ENCODE results near the gene FMNL3. TPM values are rescaled to one million over a fixed set of nuclear protein-coding genes. Genes with fewer than 3 reads are reported as not detected.

FMNL3 gene
- total and polyA plus RNA-seq, 2 experiments from 2014 or later: 8.7 to 32.6 TPM

- no peak overlapping the region for H3K4me3 Mint-ChIP-seq
- peaks cover 42% of the 10 kb centered on the region for H3K36me3 Mint-ChIP-seq (ENCODE audit: low read depth)
- Histone ChIP-seq H3K36me3 (ENCODE audit: insufficient read depth) (peaks cover 10% of the 10 kb centered on the region), H3F3A (replicated peaks; ENCODE audit: low read depth) (no peaks in the 10 kb centered on the region), H3K79me2 (replicated peaks; ENCODE audit: insufficient read depth) (no peaks in the 10 kb centered on the region), H3K4me2 (no peak overlapping the region), H3K9me2 (ENCODE audit: insufficient read depth) (0 out of 2 replicates have a peak, but pooled peaks cover 5% of the 10 kb centered on the region), H3K4me3 (no peak overlapping the region), H3K4me1 (ENCODE audit: insufficient read depth) (peaks cover 17% of the 10 kb centered on the region), H2AFZ (no peak overlapping the region), H3K27me3 (ENCODE audit: insufficient read depth) (no peaks in the 10 kb centered on the region), H4K20me1 (replicated peaks; ENCODE audit: insufficient read depth) (peaks cover 5% of the 10 kb centered on the region; the same call in 1 of the 2 replicates), H3K27ac (ENCODE audit: low read depth) (no peak overlapping the region)
- no peak for DNase-seq (ENCODE audit: low spot score)
- peaks cover 24% of the 10 kb centered on the region for H3K4me1 Mint-ChIP-seq
- no peaks in the 10 kb centered on the region for H3K9me3 Mint-ChIP-seq
- peaks cover 2% of the 10 kb centered on the region for H3K27me3 Mint-ChIP-seq (ENCODE audit: insufficient read depth, low read depth, poor library complexity)
- TF ChIP-seq ZNF114 (CRISPR knock-in tag; IDR thresholded peaks at IDR 0.05) (no peak), ZNF462 (CRISPR knock-in tag; IDR thresholded peaks at IDR 0.05) (no peak), EZH2phosphoT487 (IDR thresholded peaks at IDR 0.05; ENCODE audit: unreplicated experiment) (no peak), REST (IDR thresholded peaks at IDR 0.05; ENCODE audit: unreplicated experiment) (no peak), STAT1 (IDR thresholded peaks at IDR 0.05; ENCODE audit: unreplicated experiment) (no peak), POLR2AphosphoS5 (IDR thresholded peaks at IDR 0.05; ENCODE audit: low read depth) (no peak), ETS1 (IDR thresholded peaks at IDR 0.05) (no peak), ZNF331 (CRISPR knock-in tag; IDR thresholded peaks at IDR 0.05; ENCODE audit: low read depth) (no peak), NANOG (IDR thresholded peaks at IDR 0.05; ENCODE audit: borderline replicate concordance) (no peak), CREB1 (CRISPR knock-in tag; IDR thresholded peaks at IDR 0.05; ENCODE audit: low read depth) (no peak), EZH2 (IDR thresholded peaks at IDR 0.05; ENCODE audit: low read depth, unreplicated experiment) (no peak), JUNB (IDR thresholded peaks at IDR 0.05; ENCODE audit: unreplicated experiment) (no peak), CTCF (conservative IDR thresholded peaks at IDR 0.05; ENCODE audit: low read depth in 2 of 2) (no peak)
- ATAC-seq: no peak
- no peak overlapping the region for H3K27ac Mint-ChIP-seq
These were observed 45.5 kb downstream of the FMNL3 start for GRCh38 chr12:49661746-49662145.
